Ectodermal cell (in vitro differentiated cells): Measurements from ENCODE around the gene TWF2.
"Not testable (repeated sequence)": the region's sequence is repeated elsewhere in the genome, so short reads cannot be mapped to it uniquely, and the experiment has no call there.

Source experiments
- H3K27ac ChIP-seq: 2 replicates; pipeline ENCODE4 v1.7.0; 2013; ENCODE audit warnings: mild to moderate bottlenecking, low read depth, low read length; ENCODE audit not compliant: insufficient read depth, poor library complexity, severe bottlenecking
- H3K27me3 ChIP-seq: 2 replicates; pipeline ENCODE4 v1.7.0; 2013; ENCODE audit warnings: mild to moderate bottlenecking, low read length; ENCODE audit not compliant: insufficient read depth, control insufficient read depth, poor library complexity, severe bottlenecking
- H3K36me3 ChIP-seq: one replicate; pipeline ENCODE4 v1.7.0; 2013; ENCODE audit warnings: low read length; ENCODE audit not compliant: control insufficient read depth, insufficient read depth
- H3K4me1 ChIP-seq: one replicate; pipeline ENCODE4 v1.7.0; 2013; ENCODE audit warnings: low read length; ENCODE audit not compliant: control insufficient read depth, insufficient read depth
- H3K4me3 ChIP-seq: 2 replicates; pipeline ENCODE4 v1.7.0; 2013; ENCODE audit warnings: low read depth, low read length, control low read depth; ENCODE audit not compliant: insufficient read depth
- H3K9me3 ChIP-seq: 2 replicates; pipeline ENCODE4 v1.7.0; 2013; ENCODE audit warnings: mild to moderate bottlenecking, low read length, moderate library complexity; ENCODE audit not compliant: control insufficient read depth
- WGBS, 2 experiments: methylation state at CpG; one replicate each; pipeline ENCODE4 v1.1.7; 2013; ENCODE audit warnings: missing lambda C conversion rate in 2 of 2; 5-methylcytosine and 5-hydroxymethylcytosine counted together

The TWF2 gene

GRCh38 chr3:52277972-52278509, 39.1 kb upstream of the TWF2 start:
- Histone ChIP-seq H3K4me1 (peaks cover 10% of the 10 kb centered on the region), H3K9me3 (no peaks in the 10 kb centered on the region), H3K27ac (peak overlapping the region; percentile 90), H3K27me3 (no peaks in the 10 kb centered on the region), H3K36me3 (no peaks in the 10 kb centered on the region), H3K4me3 (peak overlapping the region; percentile 99)
- 0% methylated on average over 54 of the region's 54 CpGs for WGBS, 2 experiments

GRCh38 chr3:52277071-52277964, 38.4 kb upstream of the TWF2 start:
- no peaks in the 10 kb centered on the region for H3K36me3 ChIP-seq
- H3K27ac ChIP-seq, result no peak overlapping the region
- H3K27me3 ChIP-seq, result no peaks in the 10 kb centered on the region
- WGBS, 2 experiments, result 3 to 5% methylated on average over 27 of the region's 28 CpGs
- H3K4me3 ChIP-seq, result peak overlapping the region; percentile 99
- no peaks in the 10 kb centered on the region for H3K9me3 ChIP-seq
- peaks cover 10% of the 10 kb centered on the region for H3K4me1 ChIP-seq

- H3K36me3 ChIP-seq, H3K4me3 ChIP-seq, H3K4me1 ChIP-seq, H3K27me3 ChIP-seq, H3K9me3 ChIP-seq, H3K27ac ChIP-seq: not testable (repeated sequence)
- WGBS, 2 experiments, result 92 to 94% methylated on average over 18 of the region's 18 CpGs
These were observed 35.8 kb upstream of the TWF2 start for GRCh38 chr3:52274781-52275180.

- Histone ChIP-seq H3K36me3 (peaks cover 20% of the 10 kb centered on the region), H3K27ac (no peak overlapping the region), H3K27me3 (no peaks in the 10 kb centered on the region), H3K4me3 (no peak overlapping the region), H3K9me3 (no peaks in the 10 kb centered on the region), H3K4me1 (peaks cover 4% of the 10 kb centered on the region)
- WGBS, 2 experiments, result 92 to 93% methylated on average over 3 of the region's 3 CpGs
These were observed 33.9 kb upstream of the TWF2 start for GRCh38 chr3:52272831-52273230.

- H3K27me3 ChIP-seq, H3K4me1 ChIP-seq, H3K4me3 ChIP-seq, H3K9me3 ChIP-seq, H3K27ac ChIP-seq: not testable (repeated sequence)
- WGBS, 2 experiments, result 94% methylated on average over 7 to 9 of the region's 9 CpGs
- H3K36me3 ChIP-seq, result peaks cover 21% of the 10 kb centered on the region
These were observed 33.2 kb upstream of the TWF2 start for GRCh38 chr3:52272172-52272571.

GRCh38 chr3:52270252-52270754, 31.3 kb upstream of the TWF2 start:
- WGBS, 2 experiments, result 95 to 96% methylated on average over 9 of the region's 9 CpGs
- peaks cover 27% of the 10 kb centered on the region for H3K36me3 ChIP-seq
- H3K27ac ChIP-seq, result no peak overlapping the region

GRCh38 chr3:52269776-52270175, 30.8 kb upstream of the TWF2 start:
- peaks cover 27% of the 10 kb centered on the region for H3K36me3 ChIP-seq
- no peak overlapping the region for H3K27ac ChIP-seq
- WGBS, 2 experiments, result 92 to 97% methylated on average over 3 of the region's 3 CpGs
- H3K4me3 ChIP-seq, result no peak overlapping the region
- no peaks in the 10 kb centered on the region for H3K4me1 ChIP-seq
- H3K9me3 ChIP-seq, result no peaks in the 10 kb centered on the region
- H3K27me3 ChIP-seq, result no peaks in the 10 kb centered on the region

More at GRCh38 chr3:52270252-52270754, 31.3 kb upstream of the TWF2 start:
- Histone ChIP-seq H3K4me3 (no peak overlapping the region), H3K9me3 (no peaks in the 10 kb centered on the region), H3K4me1 (no peaks in the 10 kb centered on the region), H3K27me3 (no peaks in the 10 kb centered on the region)

- 94 to 95% methylated on average over 7 of the region's 7 CpGs for WGBS, 2 experiments
- peaks cover 40% of the 10 kb centered on the region for H3K36me3 ChIP-seq
These were observed 29.1 kb upstream of the TWF2 start for GRCh38 chr3:52268036-52268435.

GRCh38 chr3:52265387-52265786, 26.4 kb upstream of the TWF2 start:
- no peaks in the 10 kb centered on the region for H3K4me1 ChIP-seq
- no peak overlapping the region for H3K4me3 ChIP-seq
- peaks cover 58% of the 10 kb centered on the region for H3K36me3 ChIP-seq
- H3K27me3 ChIP-seq, result no peaks in the 10 kb centered on the region
- no peak overlapping the region for H3K27ac ChIP-seq
- WGBS, 2 experiments, result 91% methylated on average over 6 of the region's 6 CpGs
- H3K9me3 ChIP-seq, result no peaks in the 10 kb centered on the region

More at GRCh38 chr3:52268036-52268435, 29.1 kb upstream of the TWF2 start:
- H3K4me3 ChIP-seq, result no peak overlapping the region
- no peaks in the 10 kb centered on the region for H3K4me1 ChIP-seq
- no peaks in the 10 kb centered on the region for H3K9me3 ChIP-seq
- H3K27me3 ChIP-seq, result no peaks in the 10 kb centered on the region
- no peak overlapping the region for H3K27ac ChIP-seq

- Histone ChIP-seq H3K9me3 (no peaks in the 10 kb centered on the region), H3K36me3 (peaks cover 69% of the 10 kb centered on the region), H3K4me3 (no peak overlapping the region), H3K27me3 (no peaks in the 10 kb centered on the region), H3K4me1 (no peaks in the 10 kb centered on the region), H3K27ac (no peak overlapping the region)
These were observed 23.5 kb upstream of the TWF2 start for GRCh38 chr3:52262447-52262846.
